RWPE1 (cell line): Measurements from ENCODE around the gene TACR1.

Source experiments
- CTCF ChIA-PET: fragments of 350-600 bp; sonication (Branson Sonifier 250); formaldehyde crosslinking; extraction: SDS; loops from one replicate; lab custom pipeline; 2021; lab: Yijun Ruan, JAX
- POLR2A ChIA-PET: fragments of 400-600 bp; formaldehyde crosslinking; extraction: SDS; loops from one replicate; lab custom pipeline; 2020; ENCODE audit warnings: antibody characterized with exemption; ENCODE audit not compliant: low non-redundant PET; lab: Yijun Ruan, JAX
- DNase-seq: peaks from one replicate; pipeline ENCODE4 v3.0.0; 2012; ENCODE audit warnings: low spot score
- H3K27ac ChIP-seq: fragments of 450-650 bp; 2 replicates; pipeline ENCODE4 v1.5.1; 2017
- CTCF ChIP-seq: fragments of 450-650 bp; conservative IDR thresholded peaks from 2 replicates; pipeline ENCODE4 v1.5.1; 2017; ENCODE audit warnings: low read depth, mild to moderate bottlenecking

Gene TACR1

DNA sequence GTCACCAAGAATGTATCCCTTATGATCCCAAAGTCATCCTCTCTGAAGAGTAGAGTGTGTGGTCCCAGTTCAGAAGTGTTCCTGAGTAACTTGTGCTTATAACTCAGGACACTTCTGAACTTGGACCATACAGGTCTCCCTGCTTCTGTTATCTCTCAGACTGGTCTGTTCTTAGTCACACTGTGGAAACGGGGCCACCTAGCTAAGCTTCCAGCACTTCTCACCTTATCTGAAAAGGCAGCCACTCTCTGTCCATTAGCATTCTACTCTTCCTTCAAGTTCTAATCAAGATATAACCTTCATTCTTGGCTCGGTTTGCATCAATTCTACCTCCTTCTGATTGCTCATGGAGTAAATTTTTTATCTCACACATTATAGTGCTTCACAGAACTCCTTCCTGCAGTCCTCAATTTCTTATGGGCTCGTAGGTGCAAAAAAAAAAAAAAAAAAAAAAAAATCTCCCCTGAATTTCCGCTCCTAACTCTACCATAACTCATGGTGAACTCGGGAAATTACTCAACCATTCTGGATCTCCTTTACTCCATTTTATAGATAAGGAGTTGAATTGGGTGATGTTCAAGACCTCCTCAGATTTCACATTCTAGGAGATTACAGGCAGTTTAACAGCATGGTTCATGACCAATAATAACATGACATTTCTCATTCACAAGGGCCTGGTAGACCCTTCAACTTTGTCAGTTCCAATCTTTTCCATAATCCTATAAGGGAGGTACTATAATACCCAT is 108.4 kb downstream of the TACR1 start:
- POLR2A ChIA-PET, result no interaction called here

GRCh38 chr2:75089471-75089870 is 109.8 kb downstream of the TACR1 start:
- DNase-seq, result no peak
- no peak for TF ChIP-seq CTCF
- CTCF ChIA-PET, result no interaction called here
- POLR2A ChIA-PET, result no interaction called here
- no peak overlapping the region for H3K27ac ChIP-seq

More for the DNA sequence above, 108.4 kb downstream of the TACR1 start:
- no peak overlapping the region for H3K27ac ChIP-seq
- no peak for TF ChIP-seq CTCF
- CTCF ChIA-PET, result interaction anchor here (0.6 kb wide), 1 partner anchor 31 kb away, joined by 3 read pairs; no protein-coding TSS in a partner anchor
- no peak for DNase-seq

- DNase-seq, result no peak
- H3K27ac ChIP-seq, result no peak overlapping the region
- ChIA-PET CTCF (no interaction called here), POLR2A (no interaction called here)
- no peak for TF ChIP-seq CTCF
Measured at GRCh38 chr2:75088791-75089190, 110.5 kb downstream of the TACR1 start.

DNA sequence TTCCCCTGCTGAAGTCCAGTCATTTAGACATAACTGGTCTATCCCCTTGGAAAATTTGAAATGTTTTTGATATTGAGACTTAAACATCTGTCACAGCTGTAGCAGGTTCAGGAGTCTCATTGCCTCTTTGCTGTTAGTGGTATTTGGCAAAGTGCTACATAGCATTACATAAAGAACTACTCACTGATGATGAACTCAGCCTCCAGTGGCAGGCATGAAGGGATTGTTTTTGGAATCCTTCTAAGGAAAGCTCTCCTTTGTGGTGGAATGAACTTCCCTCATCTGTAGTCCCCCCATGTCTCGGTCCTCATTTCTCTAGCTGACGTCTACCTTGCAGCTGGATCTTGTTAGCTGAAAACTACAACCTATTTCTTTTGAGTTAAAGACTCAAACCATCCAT is 111.6 kb downstream of the TACR1 start:
- ChIA-PET POLR2A (no interaction called here), CTCF (no interaction called here)

DNA sequence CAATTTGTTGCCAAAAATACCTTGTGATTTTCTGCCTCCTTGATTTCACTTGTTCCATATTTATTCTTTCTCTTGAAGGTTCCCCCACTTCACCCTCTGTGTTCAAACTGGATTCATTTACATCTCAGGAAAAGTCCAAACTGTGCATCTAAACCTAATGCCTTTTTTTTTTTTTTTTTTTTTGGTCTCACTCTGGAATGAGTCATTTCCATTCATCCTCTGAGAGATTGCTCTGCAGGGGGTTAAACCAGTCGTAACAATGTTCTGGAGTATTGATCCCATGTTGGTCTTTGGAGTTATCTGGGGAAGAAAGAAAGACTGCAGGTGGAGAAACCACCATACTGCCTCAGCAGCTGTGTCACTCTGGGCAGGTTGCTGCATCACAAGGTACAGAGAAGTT is 119.7 kb downstream of the TACR1 start:
- no peak for TF ChIP-seq CTCF
- no peak overlapping the region for H3K27ac ChIP-seq
- ChIA-PET CTCF (interaction anchor here (0.6 kb wide), 1 partner anchor 144 kb away, joined by 3 read pairs; no protein-coding TSS in a partner anchor), POLR2A (no interaction called here)
- no peak for DNase-seq

More for the DNA sequence above, 111.6 kb downstream of the TACR1 start:
- no peak for DNase-seq
- TF ChIP-seq CTCF, result no peak
- no peak overlapping the region for H3K27ac ChIP-seq

- CTCF ChIA-PET, result interaction anchor here (0.7 to 1.6 kb wide), 2 partner anchors 13 to 14 kb away, joined by 3 to 10 read pairs; no protein-coding TSS in a partner anchor
Measured at GRCh38 chr2:75077909-75078308, 121.4 kb downstream of the TACR1 start.

More at GRCh38 chr2:75077909-75078308, 121.4 kb downstream of the TACR1 start:
- POLR2A ChIA-PET, result no interaction called here
- H3K27ac ChIP-seq, result no peak overlapping the region
- no peak for DNase-seq
- no peak for TF ChIP-seq CTCF
